Pancreas (tissue), 10 donors: ENCODE measurements around the gene DDX39B. TPM values are rescaled to one million over a fixed set of nuclear protein-coding genes. Genes with fewer than 3 reads are reported as not detected.

Experiments used
- ATAC-seq, 4 donors: fragments of 200-7000 bp; cut with Tn5 transposase; one replicate each; pipeline versions ENCODE4 v1.8.0 to v1.9.1; 2020; ENCODE audit warnings: mild to moderate bottlenecking in 4 of 4, moderate library complexity in 4 of 4
- DNase-seq, 6 donors: peaks; one replicate each; pipeline ENCODE4 v3.0.0-alpha.2; 2020
- FAIRE-seq: peaks from 2 replicates; lab custom pipeline; 2012; peaks lifted over from hg19 to GRCh38; lab: Jason Lieb, UNC
- H3K27ac ChIP-seq, 4 donors: fragments of 200-600 bp; sonication (generic); 1 replicate in 3 of 4; 2 replicates in 1 of 4; pipeline versions ENCODE4 v1.5.0 to v1.8.0; 2020
- H3K27me3 ChIP-seq, 4 donors: fragments of 200-600 bp; one replicate each; pipeline ENCODE4 v1.8.0; 2021
- H3K36me3 ChIP-seq, 3 donors: fragments of 200-600 bp; sonication (generic) in 1 of 3; one replicate each; pipeline versions ENCODE4 v1.5.0 to v1.8.0; 2020 to 2021
- H3K4me1 ChIP-seq, 3 donors: fragments of 200-600 bp; one replicate each; pipeline ENCODE4 v1.8.0; 2021
- H3K4me3 ChIP-seq, 4 donors: fragments of 200-600 bp; sonication (generic) in 2 of 4; one replicate each; pipeline versions ENCODE4 v1.5.0 to v1.8.0; 2020 to 2021
- H3K9me3 ChIP-seq, 4 donors: fragments of 200-600 bp; one replicate each; pipeline ENCODE4 v1.8.0; 2021
- CTCF ChIP-seq, 4 donors: fragments of 200-600 bp; sonication (generic) in 3 of 4; IDR thresholded peaks; one replicate each; pipeline versions ENCODE4 v1.5.0 to v1.8.0; 2021; ENCODE audit warnings: antibody characterized with exemption in 4 of 4
- WGBS, 2 donors: extraction: QIAGEN DNeasy Blood & Tissue Kit; methylation state at CpG; one replicate each; pipeline ENCODE4 v1.1.7; 2013; 5-methylcytosine and 5-hydroxymethylcytosine counted together
- intact Hi-C, 3 donors: fragments of 100-400 bp; cut with DNase I; formaldehyde crosslinking; loops; one replicate each; pipeline versions ENCODE4 v1.11.1 to v1.14.2; 2022
- polyA plus RNA-seq, 2 donors: library from polyadenylated mRNA; stranded (reverse); fragments of 200-250 nt; gene quantifications; one replicate each; pipeline ENCODE4 v1.2.3, GENCODE V29; 2013
- total RNA-seq, 6 donors: library from RNA; stranded (reverse); fragmentation: NEBNext Ultra II Directional in 4 of 6; extraction: Animal tissue kit (Norgen Biotek cat#: 25700) in 4 of 6; gene quantifications; one replicate each; pipeline versions ENCODE4 v1.2.1 to v1.2.4, GENCODE V29; 2021 to 2023
- donor health status: healthy with polysubstance abuse.
- donor health status: DM: no; HTN: no; CAD: no; lungs with moderate emphysema.
- donor health status: DM: no; HTN: no; CAD: no.
- donor health status: control.
- donor health status: control.
- donor health status: Bipolar disorder and iron deficiency.
- donor health status: DM: yes; HTN: yes; CAD: no.
- donor health status: DM: no; HTN: no; CAD: no.
- donor health status: DM: no; HTN: no; CAD: no.
- donor health status: DM: yes; HTN: yes; CAD: no.

The DDX39B gene
- total and polyA plus RNA-seq, 8 donors, result 134 to 669 (median 180) TPM

GRCh38 chr6:31579119-31579505 lies 37.3 kb upstream of the DDX39B start:
- ATAC-seq, result no peak

GRCh38 chr6:31578184-31579118 lies 36.6 kb upstream of the DDX39B start:
- DNase-seq, result peak in 5 of 6 donors; percentile 55 to 66 (median 61)
- WGBS, 2 donors, result 58 to 60% methylated on average over 12 of the region's 12 CpGs

More at GRCh38 chr6:31579119-31579505, 37.3 kb upstream of the DDX39B start:
- Histone ChIP-seq H3K27ac (peak overlapping the region in 2 of 4 donors; percentile 59 to 68), H3K4me1 (peaks cover 0 to 14% (median 12%) of the 10 kb centered on the region in 3 donors), H3K36me3 (no peaks in the 10 kb centered on the region), H3K27me3 (no peaks in the 10 kb centered on the region), H3K4me3 (no peak overlapping the region), H3K9me3 (no peaks in the 10 kb centered on the region)
- no peak for FAIRE-seq
- DNase-seq, result no peak
- WGBS, 2 donors, result 94% methylated on average over 3 of the region's 3 CpGs
- intact Hi-C loops, result no loop called here
- TF ChIP-seq CTCF (IDR thresholded peaks at IDR 0.05), result no peak

GRCh38 chr6:31577579-31577966 lies 35.8 kb upstream of the DDX39B start:
- peaks cover 0 to 14% (median 12%) of the 10 kb centered on the region in 3 donors for H3K4me1 ChIP-seq
- H3K36me3 ChIP-seq, result no peaks in the 10 kb centered on the region
- no peaks in the 10 kb centered on the region for H3K9me3 ChIP-seq
- DNase-seq (no peak), ATAC-seq (no peak), FAIRE-seq (no peak)
- H3K27me3 ChIP-seq, result no peaks in the 10 kb centered on the region
- H3K27ac ChIP-seq, result peak overlapping the region in 2 of 4 donors; percentile 51 to 68
- 82 to 83% methylated on average over 3 of the region's 3 CpGs for WGBS, 2 donors
- H3K4me3 ChIP-seq, result no peak overlapping the region
- intact Hi-C loops, result no loop called here
- TF ChIP-seq CTCF (IDR thresholded peaks at IDR 0.05), result no peak

More at GRCh38 chr6:31578184-31579118, 36.6 kb upstream of the DDX39B start:
- H3K4me3 ChIP-seq, result no peak overlapping the region
- no peaks in the 10 kb centered on the region for H3K36me3 ChIP-seq
- peak overlapping the region in 2 of 4 donors; percentile 59 to 68 for H3K27ac ChIP-seq
- TF ChIP-seq CTCF (IDR thresholded peaks at IDR 0.05), result no peak
- intact Hi-C loops, result no loop called here
- no peaks in the 10 kb centered on the region for H3K9me3 ChIP-seq
- no peaks in the 10 kb centered on the region for H3K27me3 ChIP-seq
- peaks cover 0 to 14% (median 12%) of the 10 kb centered on the region in 3 donors for H3K4me1 ChIP-seq
- FAIRE-seq (no peak), ATAC-seq (peak; percentile 23 to 57 (median 44))

- Histone ChIP-seq H3K36me3 (no peaks in the 10 kb centered on the region), H3K27ac (no peak overlapping the region), H3K27me3 (no peaks in the 10 kb centered on the region), H3K4me1 (peaks cover 0 to 14% (median 10%) of the 10 kb centered on the region in 3 donors), H3K4me3 (no peak overlapping the region), H3K9me3 (no peaks in the 10 kb centered on the region)
- WGBS, 2 donors, result 85 to 91% methylated on average over 16 to 19 of the region's 19 CpGs
- no peak for ATAC-seq
- DNase-seq, result peak in 1 of 6 donors; percentile 47
- intact Hi-C loops, result no loop called here
- no peak for TF ChIP-seq CTCF (IDR thresholded peaks at IDR 0.05)
- no peak for FAIRE-seq
These were observed 35.2 kb upstream of the DDX39B start for GRCh38 chr6:31576897-31577578.
